Sigmoid colon (tissue), 7 donors: ENCODE measurements around the gene DTX3L. TPM values are rescaled to one million over a fixed set of nuclear protein-coding genes. Genes with fewer than 3 reads are reported as not detected.

Experiments used
- DNase-seq: peaks from one replicate; pipeline ENCODE4 v3.0.0-alpha.2; 2019
- H3K27ac ChIP-seq, 4 donors: fragments of 200-600 bp; sonication (generic); one replicate each; pipeline ENCODE4 v1.5.1; 2016 to 2019; ENCODE audit warnings: mild to moderate bottlenecking in 1 of 4
- H3K27me3 ChIP-seq, 3 donors: fragments of 200-600 bp; sonication (generic); one replicate each; pipeline ENCODE4 v1.5.1; 2019; ENCODE audit warnings: mild to moderate bottlenecking in 1 of 3
- H3K36me3 ChIP-seq, 4 donors: fragments of 200-600 bp; sonication (generic); one replicate each; pipeline ENCODE4 v1.5.1; 2016 to 2019
- H3K4me1 ChIP-seq, 4 donors: fragments of 200-600 bp; sonication (generic); one replicate each; pipeline ENCODE4 v1.5.1; 2017 to 2019
- H3K4me3 ChIP-seq, 4 donors: fragments of 200-600 bp; sonication (generic); one replicate each; pipeline ENCODE4 v1.5.1; 2017 to 2019; ENCODE audit warnings: mild to moderate bottlenecking in 2 of 4, moderate library complexity in 1 of 4
- H3K9me3 ChIP-seq, 4 donors: fragments of 200-600 bp in 3 of 4; sonication (generic) in 3 of 4; one replicate each; pipeline versions ENCODE4 v1.5.1 to v1.6.1; 2013 to 2019
- EP300 ChIP-seq, 4 donors: sonication (generic); formaldehyde crosslinking; IDR thresholded peaks; one replicate each; pipeline ENCODE4 v1.6.1; 2017; ENCODE audit warnings: antibody characterized with exemption in 4 of 4
- POLR2A ChIP-seq, 2 donors: fragments of 450-650 bp; IDR thresholded peaks; one replicate each; pipeline ENCODE4 v1.6.1; 2016; ENCODE audit warnings: antibody characterized with exemption in 2 of 2, mild to moderate bottlenecking in 2 of 2, moderate library complexity in 2 of 2
- POLR2AphosphoS5 ChIP-seq, 4 donors: sonication (generic); formaldehyde crosslinking; IDR thresholded peaks; one replicate each; pipeline ENCODE4 v1.6.1; 2017; ENCODE audit warnings: antibody characterized with exemption in 4 of 4
- WGBS, 2 donors: extraction: QIAGEN DNeasy Blood & Tissue Kit; methylation state at CpG; one replicate each; pipeline ENCODE4 v1.1.7; 2013; 5-methylcytosine and 5-hydroxymethylcytosine counted together
- intact Hi-C: fragments of 100-400 bp; cut with DNase I; formaldehyde crosslinking; loops from one replicate; pipeline ENCODE4 v1.15.1; 2023
- polyA plus RNA-seq, 3 donors: library from polyadenylated mRNA; stranded (reverse); fragments of 200-250 nt; gene quantifications; one replicate each; pipeline ENCODE4 v1.2.3, GENCODE V29; 2013
- total RNA-seq, 4 donors: library from RNA; depleted of rRNA; stranded (reverse); fragments of >200 nt; gene quantifications; one replicate each; pipeline ENCODE4 v1.1.0, GENCODE V29; 2016
- TF ChIP-seq, protein P1 (sequence below), 4 experiments: fragments of 450-650 bp in 3 of 4; fragments of 200-600 bp in 1 of 4; IDR thresholded peaks; one replicate each; pipeline ENCODE4 v1.5.1; 2016 to 2019; ENCODE audit warnings: antibody characterized with exemption in 4 of 4, mild to moderate bottlenecking in 3 of 4, moderate library complexity in 2 of 4
- donor health status: healthy with polysubstance abuse.
- donor health status: Bipolar disorder and iron deficiency.
- donor health status: healthy.

DTX3L gene
- total and polyA plus RNA-seq, 7 donors: 9.6 to 33.2 (median 22.8) TPM

- Histone ChIP-seq H3K4me1 (no peaks in the 10 kb centered on the region), H3K9me3 (no peaks in the 10 kb centered on the region), H3K27me3 (no peaks in the 10 kb centered on the region), H3K27ac (no peak overlapping the region), H3K36me3 (peaks cover 13 to 94% (median 47%) of the 10 kb centered on the region in 4 donors), H3K4me3 (no peak overlapping the region)
- WGBS, 2 donors: 60 to 71% methylated on average over 1 of the region's 1 CpG
- intact Hi-C loops: no loop called here
- no peak for DNase-seq
- TF ChIP-seq, protein P1, sequence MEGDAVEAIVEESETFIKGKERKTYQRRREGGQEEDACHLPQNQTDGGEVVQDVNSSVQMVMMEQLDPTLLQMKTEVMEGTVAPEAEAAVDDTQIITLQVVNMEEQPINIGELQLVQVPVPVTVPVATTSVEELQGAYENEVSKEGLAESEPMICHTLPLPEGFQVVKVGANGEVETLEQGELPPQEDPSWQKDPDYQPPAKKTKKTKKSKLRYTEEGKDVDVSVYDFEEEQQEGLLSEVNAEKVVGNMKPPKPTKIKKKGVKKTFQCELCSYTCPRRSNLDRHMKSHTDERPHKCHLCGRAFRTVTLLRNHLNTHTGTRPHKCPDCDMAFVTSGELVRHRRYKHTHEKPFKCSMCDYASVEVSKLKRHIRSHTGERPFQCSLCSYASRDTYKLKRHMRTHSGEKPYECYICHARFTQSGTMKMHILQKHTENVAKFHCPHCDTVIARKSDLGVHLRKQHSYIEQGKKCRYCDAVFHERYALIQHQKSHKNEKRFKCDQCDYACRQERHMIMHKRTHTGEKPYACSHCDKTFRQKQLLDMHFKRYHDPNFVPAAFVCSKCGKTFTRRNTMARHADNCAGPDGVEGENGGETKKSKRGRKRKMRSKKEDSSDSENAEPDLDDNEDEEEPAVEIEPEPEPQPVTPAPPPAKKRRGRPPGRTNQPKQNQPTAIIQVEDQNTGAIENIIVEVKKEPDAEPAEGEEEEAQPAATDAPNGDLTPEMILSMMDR (IDR thresholded peaks at IDR 0.05): no peak
- no peak for TF ChIP-seq POLR2A (IDR thresholded peaks at IDR 0.05)
- no peak for TF ChIP-seq POLR2AphosphoS5 (IDR thresholded peaks at IDR 0.05)
- TF ChIP-seq EP300 (IDR thresholded peaks at IDR 0.05): no peak
These were observed 30.2 kb upstream of the DTX3L start for GRCh38 chr3:122533931-122534334.

- DNase-seq: no peak
- H3K9me3 ChIP-seq: no peaks in the 10 kb centered on the region
- no peak overlapping the region for H3K4me3 ChIP-seq
- H3K27ac ChIP-seq: no peak overlapping the region
- H3K36me3 ChIP-seq: peaks cover 19 to 97% (median 57%) of the 10 kb centered on the region in 4 donors
- no peaks in the 10 kb centered on the region for H3K27me3 ChIP-seq
- H3K4me1 ChIP-seq: no peaks in the 10 kb centered on the region
- TF ChIP-seq, protein P1 (IDR thresholded peaks at IDR 0.05): no peak
- TF ChIP-seq POLR2AphosphoS5 (IDR thresholded peaks at IDR 0.05) (no peak), EP300 (IDR thresholded peaks at IDR 0.05) (no peak), POLR2A (IDR thresholded peaks at IDR 0.05) (no peak)
- intact Hi-C loops: no loop called here
- 89 to 96% methylated on average over 6 of the region's 6 CpGs for WGBS, 2 donors
These were observed 28.0 kb upstream of the DTX3L start for GRCh38 chr3:122535964-122536631.

DNA sequence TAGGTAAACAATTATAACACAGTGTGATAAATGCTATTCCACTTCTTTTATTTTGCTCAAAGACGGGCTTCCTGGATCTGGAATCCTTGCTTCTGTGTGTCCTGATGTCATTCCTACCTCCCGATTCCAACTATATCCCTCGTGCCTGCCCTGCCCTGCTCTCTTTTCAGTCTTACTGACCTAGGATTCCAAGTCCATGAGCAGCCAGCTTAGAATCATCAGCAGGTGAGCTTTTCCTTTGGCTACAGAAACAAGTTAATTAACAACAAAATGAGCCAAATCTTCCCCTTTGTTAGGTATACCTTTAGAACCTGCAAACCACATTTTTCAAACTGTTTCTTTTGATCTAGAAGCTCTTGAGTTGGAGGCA lies 27.5 kb upstream of the DTX3L start:
- H3K4me1 ChIP-seq: no peaks in the 10 kb centered on the region
- TF ChIP-seq, protein P1 (IDR thresholded peaks at IDR 0.05): no peak
- no peak for TF ChIP-seq POLR2AphosphoS5 (IDR thresholded peaks at IDR 0.05)
- no peak for TF ChIP-seq EP300 (IDR thresholded peaks at IDR 0.05)
- no peak for TF ChIP-seq POLR2A (IDR thresholded peaks at IDR 0.05)
- no peaks in the 10 kb centered on the region for H3K9me3 ChIP-seq
- intact Hi-C loops: no loop called here
- no peak overlapping the region for H3K4me3 ChIP-seq
- H3K36me3 ChIP-seq: peaks cover 19 to 97% (median 55%) of the 10 kb centered on the region in 4 donors
- WGBS, 2 donors: 82 to 86% methylated on average over 3 of the region's 3 CpGs
- H3K27me3 ChIP-seq: no peaks in the 10 kb centered on the region
- H3K27ac ChIP-seq: no peak overlapping the region
- no peak for DNase-seq

DNA sequence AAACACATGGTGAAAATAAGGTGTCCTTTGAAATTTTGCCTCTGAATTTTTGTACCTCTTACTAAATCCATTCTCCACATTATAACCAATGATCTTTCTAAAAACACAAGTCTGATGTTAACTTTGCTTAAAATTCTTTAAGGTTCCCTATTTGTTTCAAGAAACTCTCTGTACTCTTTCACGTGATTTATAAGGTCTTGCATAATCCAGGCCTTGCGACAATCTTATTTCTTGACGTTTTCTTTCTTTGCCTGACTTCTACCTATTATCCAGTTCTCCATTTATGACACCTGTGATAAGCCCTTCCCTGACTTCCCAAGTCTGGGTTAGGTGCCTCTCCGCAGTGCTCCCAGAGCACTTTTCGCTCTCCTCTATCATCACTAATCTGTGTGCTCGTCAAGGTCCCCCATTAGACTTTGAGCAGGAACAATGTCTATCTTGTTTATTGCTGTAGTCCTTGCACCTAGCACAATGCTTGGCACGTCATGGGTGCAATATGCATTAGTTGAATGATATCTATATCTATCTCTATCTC lies 25.1 kb upstream of the DTX3L start:
- DNase-seq: no peak
- Histone ChIP-seq H3K9me3 (no peaks in the 10 kb centered on the region), H3K4me1 (no peaks in the 10 kb centered on the region), H3K4me3 (no peak overlapping the region), H3K27ac (no peak overlapping the region), H3K36me3 (peaks cover 11 to 96% (median 42%) of the 10 kb centered on the region in 4 donors), H3K27me3 (no peaks in the 10 kb centered on the region)
- TF ChIP-seq, protein P1 (IDR thresholded peaks at IDR 0.05): no peak
- TF ChIP-seq POLR2A (IDR thresholded peaks at IDR 0.05) (no peak), EP300 (IDR thresholded peaks at IDR 0.05) (no peak), POLR2AphosphoS5 (IDR thresholded peaks at IDR 0.05) (no peak)
- intact Hi-C loops: no loop called here
- 88 to 91% methylated on average over 7 of the region's 7 CpGs for WGBS, 2 donors
